H7 (cell line): ENCODE data around the gene STT3B. TPM values are rescaled to one million over a fixed set of nuclear protein-coding genes. Genes with fewer than 3 reads are reported as not detected.

Experiments used
- DNase-seq: peaks from one replicate; pipeline ENCODE4 v3.0.0; 2012
- H3K27me3 ChIP-seq: 2 replicates; pipeline ENCODE4 v1.6.0; 2011; ENCODE audit warnings: mild to moderate bottlenecking, low read length; ENCODE audit not compliant: control insufficient read depth, insufficient read depth
- H3K36me3 ChIP-seq: replicated peaks from 2 replicates; pipeline ENCODE4 v1.5.1; 2011; ENCODE audit warnings: low read length; ENCODE audit not compliant: control insufficient read depth, insufficient read depth
- H3K4me3 ChIP-seq: 2 replicates; pipeline ENCODE4 v1.5.1; 2011; ENCODE audit warnings: low read depth, mild to moderate bottlenecking, control low read depth, low read length, moderate library complexity; ENCODE audit not compliant: insufficient read depth
- total RNA-seq: library from RNA; depleted of rRNA; stranded (reverse); fragments of >200 nt; shearing (Covaris generic); gene quantifications from 2 replicates; pipeline ENCODE4 v1.2.3, GENCODE V29; 2014

The STT3B gene
- total RNA-seq, 1 experiment from 2014 or later = 134 TPM

GRCh38 chr3:31551646-31552045 is 18.9 kb downstream of the STT3B start:
- Histone ChIP-seq H3K4me3 (no peak overlapping the region), H3K27me3 (no peaks in the 10 kb centered on the region), H3K36me3 (no peaks in the 10 kb centered on the region)
- no peak for DNase-seq

- H3K27me3 ChIP-seq = no peaks in the 10 kb centered on the region
- DNase-seq = no peak
- no peak overlapping the region for H3K4me3 ChIP-seq
- no peaks in the 10 kb centered on the region for H3K36me3 ChIP-seq
Measured at GRCh38 chr3:31552103-31552502, 19.4 kb downstream of the STT3B start.

GRCh38 chr3:31553258-31553657 is 20.5 kb downstream of the STT3B start:
- no peaks in the 10 kb centered on the region for H3K36me3 ChIP-seq
- no peak for DNase-seq

GRCh38 chr3:31555204-31555603 is 22.5 kb downstream of the STT3B start:
- Histone ChIP-seq H3K36me3 (no peaks in the 10 kb centered on the region), H3K27me3 (no peaks in the 10 kb centered on the region), H3K4me3 (no peak overlapping the region)
- DNase-seq = no peak

More at GRCh38 chr3:31553258-31553657, 20.5 kb downstream of the STT3B start:
- Histone ChIP-seq H3K27me3 (no peaks in the 10 kb centered on the region), H3K4me3 (no peak overlapping the region)

- Histone ChIP-seq H3K36me3 (no peaks in the 10 kb centered on the region), H3K4me3 (no peak overlapping the region), H3K27me3 (no peaks in the 10 kb centered on the region)
- no peak for DNase-seq
Measured at GRCh38 chr3:31559872-31560534, 27.3 kb downstream of the STT3B start.

GRCh38 chr3:31561891-31562290 is 29.2 kb downstream of the STT3B start:
- H3K4me3 ChIP-seq = no peak overlapping the region
- peak; percentile 38 for DNase-seq

GRCh38 chr3:31562525-31562924 is 29.8 kb downstream of the STT3B start:
- Histone ChIP-seq H3K4me3 (no peak overlapping the region), H3K36me3 (no peaks in the 10 kb centered on the region), H3K27me3 (no peaks in the 10 kb centered on the region)
- DNase-seq = peak; percentile 42

More at GRCh38 chr3:31561891-31562290, 29.2 kb downstream of the STT3B start:
- H3K36me3 ChIP-seq = no peaks in the 10 kb centered on the region
- H3K27me3 ChIP-seq = no peaks in the 10 kb centered on the region

GRCh38 chr3:31565288-31565687 is 32.6 kb downstream of the STT3B start:
- no peak for DNase-seq
- no peak overlapping the region for H3K4me3 ChIP-seq

GRCh38 chr3:31567036-31567435 is 34.3 kb downstream of the STT3B start:
- Histone ChIP-seq H3K4me3 (no peak overlapping the region), H3K27me3 (no peaks in the 10 kb centered on the region), H3K36me3 (no peaks in the 10 kb centered on the region)
- peak; percentile 18 for DNase-seq

More at GRCh38 chr3:31565288-31565687, 32.6 kb downstream of the STT3B start:
- no peaks in the 10 kb centered on the region for H3K36me3 ChIP-seq
- no peaks in the 10 kb centered on the region for H3K27me3 ChIP-seq

- DNase-seq = no peak
- H3K27me3 ChIP-seq = no peaks in the 10 kb centered on the region
- no peak overlapping the region for H3K4me3 ChIP-seq
- no peaks in the 10 kb centered on the region for H3K36me3 ChIP-seq
Measured at GRCh38 chr3:31568649-31569048, 35.9 kb downstream of the STT3B start.

- no peak for DNase-seq
- Histone ChIP-seq H3K36me3 (no peaks in the 10 kb centered on the region), H3K27me3 (no peaks in the 10 kb centered on the region), H3K4me3 (no peak overlapping the region)
Measured at GRCh38 chr3:31571325-31571724, 38.6 kb downstream of the STT3B start.

GRCh38 chr3:31572236-31573004 is 39.7 kb downstream of the STT3B start:
- no peak overlapping the region for H3K4me3 ChIP-seq
- no peaks in the 10 kb centered on the region for H3K36me3 ChIP-seq
- DNase-seq = no peak
- no peaks in the 10 kb centered on the region for H3K27me3 ChIP-seq

GRCh38 chr3:31573036-31573779 is 40.5 kb downstream of the STT3B start:
- no peak overlapping the region for H3K4me3 ChIP-seq
- DNase-seq = no peak

GRCh38 chr3:31575448-31575847 is 42.7 kb downstream of the STT3B start:
- H3K4me3 ChIP-seq = no peak overlapping the region
- H3K36me3 ChIP-seq = no peaks in the 10 kb centered on the region; the same call in 1 of the 2 replicates
- no peaks in the 10 kb centered on the region for H3K27me3 ChIP-seq
- no peak for DNase-seq

More at GRCh38 chr3:31573036-31573779, 40.5 kb downstream of the STT3B start:
- H3K27me3 ChIP-seq = no peaks in the 10 kb centered on the region
- no peaks in the 10 kb centered on the region for H3K36me3 ChIP-seq
